ENCODE measurements around the gene MPO. TPM values are rescaled to one million over a fixed set of nuclear protein-coding genes. Genes with fewer than 3 reads are reported as not detected.

Gene MPO
- total and polyA plus RNA-seq, 2 of the 8 experiments (the other 6 are each of a cell fraction or from before 2014, with no cell fraction given) = 0.06 to 0.74 TPM

GRCh38 chr17:58235821-58236220, 44.9 kb downstream of the MPO start (continued):
- TF ChIP-seq CTCF (IDR thresholded peaks at IDR 0.05; ENCODE audit: control extremely low read depth in 1 of 3, insufficient read depth in 1 of 3, low read depth in 1 of 3, low read length in 3 of 3) = no peak
- TF ChIP-seq NRF1 (IDR thresholded peaks at IDR 0.05; ENCODE audit: low read depth, low read length) = no peak
- no peak for TF ChIP-seq BRCA1 (IDR thresholded peaks at IDR 0.05; ENCODE audit: low read depth, low read length)
- no peak for TF ChIP-seq SP1 (IDR thresholded peaks at IDR 0.05; ENCODE audit: low read depth, low read length)
- no peak for TF ChIP-seq YY1 (IDR thresholded peaks at IDR 0.05; ENCODE audit: low read depth, low read length)
- no peak for TF ChIP-seq FOSL1 (IDR thresholded peaks at IDR 0.05; ENCODE audit: insufficient read depth, low read depth, low read length)
